Measurements from ENCODE around the gene NOL9.

NOL9 gene

GRCh38 chr1:6486433-6487011, 67.8 kb downstream of the NOL9 start:
- peak; percentile 98 for DNase-seq

GRCh38 chr1:6485168-6486101, 68.9 kb downstream of the NOL9 start:
- DNase-seq, result no peak

GRCh38 chr1:6484826-6485167, 69.5 kb downstream of the NOL9 start:
- no peak for DNase-seq

GRCh38 chr1:6483761-6484117, 70.6 kb downstream of the NOL9 start:
- no peak for DNase-seq

- DNase-seq, result no peak
Observed at GRCh38 chr1:6483017-6483760, 71.1 kb downstream of the NOL9 start.

- no peak for DNase-seq
Observed at GRCh38 chr1:6481820-6482219, 72.5 kb downstream of the NOL9 start.

GRCh38 chr1:6477039-6477820, 77.1 kb downstream of the NOL9 start:
- no peak for DNase-seq

GRCh38 chr1:6476483-6476882, 77.8 kb downstream of the NOL9 start:
- DNase-seq, result no peak

- DNase-seq, result peak; percentile 79
Observed at GRCh38 chr1:6475381-6476133, 78.8 kb downstream of the NOL9 start.

GRCh38 chr1:6474815-6475282, 79.5 kb downstream of the NOL9 start:
- DNase-seq, result no peak

- peak; percentile 96 for DNase-seq
Observed at GRCh38 chr1:6473974-6474814, 80.1 kb downstream of the NOL9 start.

GRCh38 chr1:6473156-6473555, 81.2 kb downstream of the NOL9 start:
- no peak for DNase-seq

- no peak for DNase-seq
Observed at GRCh38 chr1:6472391-6472790, 81.9 kb downstream of the NOL9 start.

GRCh38 chr1:6471970-6472368, 82.3 kb downstream of the NOL9 start:
- DNase-seq, result no peak

Measured in NCI-H1092 (cell line).